Breast epithelium (tissue), 4 donors: ENCODE results near the gene PSD. TPM values are rescaled to one million over a fixed set of nuclear protein-coding genes. Genes with fewer than 3 reads are reported as not detected.

Experiments
- DNase-seq, 2 donors: peaks; one replicate each; pipeline ENCODE4 v3.0.0-alpha.2; 2019; ENCODE audit warnings: low spot score in 2 of 2
- H3K27ac ChIP-seq, 2 donors: fragments of 200-600 bp; sonication (generic) in 1 of 2; one replicate each; pipeline ENCODE4 v1.5.1; 2016 to 2019; ENCODE audit warnings: mild to moderate bottlenecking in 1 of 2
- H3K27me3 ChIP-seq, 2 donors: fragments of 200-600 bp; sonication (generic) in 1 of 2; one replicate each; pipeline versions ENCODE4 v1.5.1 to v1.6.0; 2017 to 2019; ENCODE audit warnings: control low read depth in 1 of 2, mild to moderate bottlenecking in 1 of 2
- H3K36me3 ChIP-seq: fragments of 200-600 bp; one replicate; pipeline ENCODE4 v1.5.1; 2019
- H3K4me1 ChIP-seq, 2 donors: fragments of 200-600 bp; sonication (generic); one replicate each; pipeline ENCODE4 v1.5.1; 2016 to 2019; ENCODE audit warnings: control low read depth in 1 of 2
- H3K4me3 ChIP-seq, 3 donors: fragments of 200-600 bp; sonication (generic); 1 replicate in 2 of 3; 2 replicates in 1 of 3; pipeline ENCODE4 v1.5.1; 2016 to 2019; ENCODE audit warnings: mild to moderate bottlenecking in 3 of 3, moderate library complexity in 2 of 3
- H3K9me3 ChIP-seq, 2 donors: fragments of 200-600 bp; sonication (generic) in 1 of 2; one replicate each; pipeline ENCODE4 v1.5.1; 2016 to 2019; ENCODE audit warnings: control low read depth in 1 of 2
- CTCF ChIP-seq, 3 donors: fragments of 450-650 bp; IDR thresholded peaks; one replicate each; pipeline ENCODE4 v1.5.1; 2016 to 2017; ENCODE audit warnings: antibody characterized with exemption in 3 of 3, mild to moderate bottlenecking in 3 of 3, moderate library complexity in 3 of 3
- POLR2A ChIP-seq: fragments of 450-650 bp; IDR thresholded peaks from one replicate; pipeline ENCODE4 v1.6.1; 2016; ENCODE audit warnings: antibody characterized with exemption, mild to moderate bottlenecking, moderate library complexity
- POLR2AphosphoS5 ChIP-seq, 3 donors: sonication (generic); formaldehyde crosslinking; IDR thresholded peaks; one replicate each; pipeline ENCODE4 v1.6.1; 2017; ENCODE audit warnings: antibody characterized with exemption in 3 of 3
- intact Hi-C: fragments of 100-400 bp; cut with DNase I; formaldehyde crosslinking; loops from one replicate; pipeline ENCODE4 v1.15.1; 2023; ENCODE audit warnings: low total_unique reads
- total RNA-seq, 3 donors: library from RNA; depleted of rRNA; stranded (reverse); fragments of >200 nt; gene quantifications; one replicate each; pipeline ENCODE4 v1.1.0, GENCODE V29; 2016

Gene PSD
- total RNA-seq, 3 donors from 2014 or later, result 0.96 to 13.4 (median 6.3) TPM

GRCh38 chr10:102397222-102398171 lies 21.1 kb downstream of the PSD start:
- H3K27me3 ChIP-seq, result no peaks in the 10 kb centered on the region
- TF ChIP-seq POLR2A, result no peak
- no peak for TF ChIP-seq CTCF (IDR thresholded peaks at IDR 0.05)
- TF ChIP-seq POLR2AphosphoS5 (IDR thresholded peaks at IDR 0.05), result no peak
- H3K27ac ChIP-seq, result peak overlapping the region; percentile 96 to 97
- H3K4me3 ChIP-seq, result no peak overlapping the region
- no peaks in the 10 kb centered on the region for H3K9me3 ChIP-seq
- H3K36me3 ChIP-seq, result no peaks in the 10 kb centered on the region
- peaks cover 4 to 11% of the 10 kb centered on the region in 2 donors for H3K4me1 ChIP-seq
- DNase-seq, result no peak
- intact Hi-C loops, result no loop called here

- peaks cover 4 to 11% of the 10 kb centered on the region in 2 donors for H3K4me1 ChIP-seq
- peak overlapping the region in 1 of 3 donors; percentile 82 for H3K4me3 ChIP-seq
- H3K36me3 ChIP-seq, result no peaks in the 10 kb centered on the region
- no peak for DNase-seq
- intact Hi-C loops, result no loop called here
- TF ChIP-seq CTCF (IDR thresholded peaks at IDR 0.05), result no peak
- TF ChIP-seq POLR2A, result no peak
- TF ChIP-seq POLR2AphosphoS5 (IDR thresholded peaks at IDR 0.05), result no peak
- H3K9me3 ChIP-seq, result no peaks in the 10 kb centered on the region
- H3K27ac ChIP-seq, result peak overlapping the region; percentile 96 to 97
- no peaks in the 10 kb centered on the region for H3K27me3 ChIP-seq
Observed at GRCh38 chr10:102396730-102397151, 21.8 kb downstream of the PSD start.

GRCh38 chr10:102396317-102396650 lies 22.3 kb downstream of the PSD start:
- H3K36me3 ChIP-seq, result no peaks in the 10 kb centered on the region
- intact Hi-C loops, result no loop called here
- TF ChIP-seq POLR2AphosphoS5 (IDR thresholded peaks at IDR 0.05), result no peak
- TF ChIP-seq POLR2A, result no peak
- TF ChIP-seq CTCF (IDR thresholded peaks at IDR 0.05), result no peak
- peak overlapping the region; percentile 63 to 82 (median 73) for H3K4me3 ChIP-seq
- no peak for DNase-seq
- H3K9me3 ChIP-seq, result no peaks in the 10 kb centered on the region
- H3K27me3 ChIP-seq, result no peaks in the 10 kb centered on the region
- peak overlapping the region; percentile 96 to 97 for H3K27ac ChIP-seq
- peaks cover 4 to 11% of the 10 kb centered on the region in 2 donors for H3K4me1 ChIP-seq

- H3K4me1 ChIP-seq, result peaks cover 4 to 11% of the 10 kb centered on the region in 2 donors
- intact Hi-C loops, result no loop called here
- TF ChIP-seq POLR2A (peak; percentile 59), CTCF (IDR thresholded peaks at IDR 0.05) (no peak), POLR2AphosphoS5 (IDR thresholded peaks at IDR 0.05) (peak; percentile 16 to 71 (median 36))
- H3K36me3 ChIP-seq, result no peaks in the 10 kb centered on the region
- peak; percentile 86 for DNase-seq
- H3K27ac ChIP-seq, result peak within 1 kb of the TSS; percentile 96 to 97
- no peaks in the 10 kb centered on the region for H3K9me3 ChIP-seq
- H3K4me3 ChIP-seq, result peak within 1 kb of the TSS; percentile 63 to 82 (median 73)
- no peaks in the 10 kb centered on the region for H3K27me3 ChIP-seq
Observed at GRCh38 chr10:102395400-102396316, 22.9 kb downstream of the PSD start, which contains the start of gene NFKB2. Gene NFKB2, plus strand, starts transcription at chr10:102395705. Its CDS starts 255 bp downstream, at chr10:102395960.
